Stimulated activated naive CD8-positive, alpha-beta T cell treated with anti-CD3 and anti-CD28 coated beads, Interleukin-15, amount 100 ng/mL, for 72 hours (primary cell): ENCODE measurements around the gene IL22RA1.

ENCODE experiments used
- ATAC-seq: fragments of 150-1000 bp; cut with Tn5 transposase; 2 replicates; pipeline ENCODE4 v1.10.0; 2021; ENCODE audit warnings: mild to moderate bottlenecking, moderate library complexity
- DNase-seq, 2 donors: peaks; one replicate each; pipeline ENCODE4 v3.0.0; 2021 to 2022
- H3K27ac Mint-ChIP-seq, 2 donors: one replicate each; pipeline ENCODE4 v1.8.0; 2022; ENCODE audit warnings: mild to moderate bottlenecking in 2 of 2, mixed read lengths in 2 of 2, moderate library complexity in 2 of 2
- H3K27me3 Mint-ChIP-seq: one replicate; pipeline ENCODE4 v1.8.0; 2022; ENCODE audit warnings: mixed read lengths
- H3K4me1 Mint-ChIP-seq: one replicate; pipeline ENCODE4 v1.8.0; 2022; ENCODE audit warnings: mild to moderate bottlenecking, mixed read lengths
- H3K4me3 Mint-ChIP-seq, 2 donors: one replicate each; pipeline ENCODE4 v1.8.0; 2022; ENCODE audit warnings: mild to moderate bottlenecking in 2 of 2, mixed read lengths in 2 of 2, moderate library complexity in 1 of 2
- H3K9me3 Mint-ChIP-seq, 2 donors: one replicate each; pipeline ENCODE4 v1.8.0; 2022; ENCODE audit warnings: mixed read lengths in 2 of 2

IL22RA1 gene

DNA sequence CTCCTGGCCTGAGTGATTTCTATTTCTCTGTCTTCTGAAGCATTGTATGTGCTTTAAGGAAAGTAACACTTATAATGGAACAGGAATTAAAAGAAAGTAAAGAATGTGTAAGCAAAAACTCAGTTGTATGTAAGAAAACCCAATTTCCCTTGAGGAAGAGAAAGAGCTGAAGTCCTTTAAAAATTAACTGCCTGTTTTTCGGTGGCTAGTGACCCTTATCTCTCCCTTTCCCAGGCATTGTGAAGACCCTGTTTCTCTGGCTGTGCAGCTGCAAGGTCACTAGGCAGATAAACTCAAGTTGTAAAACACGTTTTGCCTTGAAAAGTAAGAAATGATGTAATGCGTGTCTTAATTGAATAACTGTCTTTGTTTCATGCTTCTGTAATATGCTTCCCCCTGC is 39.5 kb downstream of the IL22RA1 start:
- no peaks in the 10 kb centered on the region for H3K9me3 Mint-ChIP-seq
- DNase-seq (no peak), ATAC-seq (no peak)
- H3K4me3 Mint-ChIP-seq: no peak overlapping the region
- H3K27ac Mint-ChIP-seq: no peak overlapping the region
- no peaks in the 10 kb centered on the region for H3K4me1 Mint-ChIP-seq
- no peaks in the 10 kb centered on the region for H3K27me3 Mint-ChIP-seq

DNA sequence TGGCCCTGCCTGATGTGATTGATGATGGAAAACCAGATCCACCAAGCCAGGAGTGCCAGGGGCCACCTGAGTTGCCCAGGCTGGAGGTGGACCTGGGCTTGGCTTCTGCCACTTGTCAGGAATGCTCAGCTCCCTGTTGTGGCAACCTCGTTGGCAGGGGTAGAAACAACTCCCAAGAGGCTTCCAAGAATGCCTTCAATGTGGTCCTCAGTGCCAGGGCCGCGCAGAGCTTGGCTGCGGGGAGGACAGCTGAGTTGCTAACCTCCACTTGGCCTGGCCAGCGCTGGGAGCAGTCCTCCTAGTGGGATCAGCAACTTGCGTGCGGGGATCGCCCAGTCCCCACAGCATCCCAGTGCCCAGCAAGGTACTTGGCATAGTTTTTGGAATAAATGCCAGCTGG is 40.0 kb downstream of the IL22RA1 start:
- Mint-ChIP-seq H3K4me3 (no peak overlapping the region), H3K9me3 (no peaks in the 10 kb centered on the region), H3K27ac (no peak overlapping the region), H3K4me1 (no peaks in the 10 kb centered on the region), H3K27me3 (no peaks in the 10 kb centered on the region)
- ATAC-seq (no peak), DNase-seq (no peak)

DNA sequence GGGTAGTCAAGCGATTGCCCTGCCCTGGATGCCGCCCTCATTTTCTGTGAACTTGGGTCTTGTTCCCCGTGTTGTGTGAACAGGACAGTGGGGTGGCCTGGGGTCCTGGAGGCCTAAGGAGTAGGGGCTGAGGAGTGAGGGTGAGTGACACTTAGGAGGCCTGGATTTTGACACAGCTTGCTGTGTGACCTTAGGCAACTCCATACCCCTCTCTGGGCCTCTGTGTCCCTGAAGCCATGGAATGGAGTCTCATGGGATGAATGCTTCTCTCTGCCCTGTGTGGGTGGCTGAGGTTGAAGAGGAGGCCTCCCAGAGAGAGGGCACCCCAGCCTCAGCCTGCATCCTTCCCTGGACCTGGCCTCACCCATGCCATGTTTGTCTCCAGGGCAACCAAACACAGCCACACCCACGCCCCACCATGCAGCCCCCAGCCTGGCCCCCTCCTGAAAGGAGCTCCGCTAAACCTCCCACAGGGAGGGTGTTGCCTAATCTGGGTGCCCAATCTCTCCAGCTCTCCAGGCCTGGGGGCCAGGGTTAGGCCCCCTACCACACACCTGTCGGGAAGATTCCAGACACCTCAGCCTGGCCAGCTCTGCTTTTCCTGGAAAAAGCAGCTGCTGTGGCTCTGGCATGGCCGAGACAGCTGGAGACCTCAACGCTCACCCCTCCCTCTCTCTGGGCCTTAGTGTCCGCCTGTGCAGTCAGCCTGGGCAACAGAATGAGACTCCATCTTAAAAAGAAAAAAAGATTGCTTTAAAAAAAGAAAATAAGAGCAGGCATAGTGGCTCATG is 40.9 kb downstream of the IL22RA1 start:
- Mint-ChIP-seq H3K9me3 (no peaks in the 10 kb centered on the region), H3K27me3 (no peaks in the 10 kb centered on the region), H3K4me1 (no peaks in the 10 kb centered on the region), H3K27ac (peak overlapping the region in 1 of 2 donors; percentile 59), H3K4me3 (no peak overlapping the region)
- DNase-seq (no peak), ATAC-seq (no peak)

DNA sequence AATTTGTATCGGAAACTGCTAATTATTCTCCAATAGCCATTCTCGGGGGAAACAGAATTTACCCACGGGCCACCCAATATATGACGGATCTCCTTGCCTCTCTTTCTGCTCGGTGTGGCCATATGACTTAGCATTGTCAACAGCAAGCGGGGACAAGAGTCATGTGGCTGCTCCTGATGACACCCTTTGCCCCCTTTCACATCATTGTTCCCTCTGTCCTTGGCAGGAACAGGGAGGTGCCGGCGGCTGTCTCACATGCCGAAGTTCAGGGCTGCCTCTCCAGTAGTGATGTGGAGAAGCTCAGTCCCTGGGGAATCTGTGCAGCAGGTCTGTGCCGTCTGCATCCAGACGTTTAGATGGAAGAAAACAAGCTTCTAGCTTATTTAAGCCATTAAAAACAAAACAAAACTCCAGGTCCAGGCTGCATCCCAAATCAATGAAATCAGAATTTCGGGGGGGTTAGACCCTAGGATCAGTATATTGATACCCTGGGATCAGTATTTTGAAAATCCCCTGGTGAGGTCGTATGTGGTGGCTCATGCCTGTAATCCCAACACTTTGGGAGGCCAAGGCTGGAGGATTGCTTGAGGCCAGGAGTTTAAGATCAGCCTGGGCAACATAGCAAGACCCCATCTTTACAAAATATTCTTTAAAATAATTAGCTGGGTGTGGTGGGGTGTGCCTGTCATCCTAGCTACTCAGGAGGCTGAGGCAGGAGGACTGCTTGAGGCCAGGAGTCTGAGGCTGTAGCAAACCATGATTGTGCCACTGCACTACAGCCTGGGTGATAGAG is 41.8 kb downstream of the IL22RA1 start:
- Mint-ChIP-seq H3K4me3 (no peak overlapping the region), H3K9me3 (no peaks in the 10 kb centered on the region), H3K27me3 (peaks cover 3% of the 10 kb centered on the region), H3K27ac (no peak overlapping the region), H3K4me1 (no peaks in the 10 kb centered on the region)
- no peak for DNase-seq
- ATAC-seq: no peak

DNA sequence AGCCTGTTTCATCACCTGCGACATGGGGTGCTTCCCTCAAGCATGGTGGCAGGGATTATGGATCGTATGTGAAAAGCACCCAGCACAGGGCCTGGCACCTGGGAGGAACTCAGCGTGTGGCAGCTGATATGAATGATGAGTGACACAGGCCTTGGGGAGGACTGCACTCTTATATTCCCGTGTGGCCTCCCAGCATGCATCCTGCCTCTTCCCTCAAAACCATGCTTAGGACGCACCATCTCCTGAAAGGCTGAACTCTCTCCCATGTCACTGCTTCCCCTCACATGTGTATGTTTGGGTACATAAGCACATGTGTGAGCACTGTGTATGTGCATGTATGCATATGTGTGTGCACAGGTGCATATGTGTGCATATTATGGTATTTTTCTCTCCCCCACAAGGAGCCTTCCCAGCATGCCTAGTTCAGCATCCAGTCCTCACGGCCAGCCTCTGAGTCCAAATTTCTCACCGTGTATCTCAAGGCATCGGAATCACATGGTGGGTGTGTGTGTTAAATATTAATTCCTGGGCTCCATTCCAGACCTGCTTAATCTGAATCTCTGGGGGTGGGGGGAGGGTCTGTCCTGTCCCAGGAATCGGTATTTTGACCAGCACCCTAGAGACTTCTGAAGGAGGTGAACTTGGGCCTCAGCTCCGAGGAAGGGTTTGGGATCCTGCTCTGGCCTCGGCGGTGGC is 43.8 kb downstream of the IL22RA1 start:
- Mint-ChIP-seq H3K4me3 (no peak overlapping the region), H3K27me3 (peaks cover 16% of the 10 kb centered on the region), H3K9me3 (no peaks in the 10 kb centered on the region), H3K27ac (no peak overlapping the region), H3K4me1 (no peaks in the 10 kb centered on the region)
- ATAC-seq: no peak
- DNase-seq: no peak

DNA sequence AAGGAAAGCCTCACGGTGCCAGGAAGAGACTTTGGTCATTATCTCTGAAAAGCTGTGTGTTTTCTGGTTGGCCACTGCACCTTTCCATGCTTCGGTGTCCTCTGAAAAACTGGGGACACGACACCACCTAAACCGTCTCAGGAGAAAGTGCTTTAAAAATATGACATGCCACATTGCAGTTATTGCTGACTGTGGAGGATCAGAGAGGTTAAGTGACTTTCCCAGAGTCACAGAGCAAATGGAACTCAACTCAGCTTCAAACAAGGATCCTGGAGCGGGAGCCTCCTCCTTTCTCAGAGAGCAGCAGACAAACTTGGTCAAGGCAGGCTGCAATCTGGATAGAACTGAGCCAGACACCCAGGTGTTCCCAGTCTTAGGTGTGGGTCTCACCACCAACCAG is 44.8 kb downstream of the IL22RA1 start:
- ATAC-seq: no peak
- no peaks in the 10 kb centered on the region for H3K4me1 Mint-ChIP-seq
- peaks cover 16% of the 10 kb centered on the region for H3K27me3 Mint-ChIP-seq
- no peak overlapping the region for H3K4me3 Mint-ChIP-seq
- H3K27ac Mint-ChIP-seq: no peak overlapping the region
- DNase-seq: no peak
- no peaks in the 10 kb centered on the region for H3K9me3 Mint-ChIP-seq

DNA sequence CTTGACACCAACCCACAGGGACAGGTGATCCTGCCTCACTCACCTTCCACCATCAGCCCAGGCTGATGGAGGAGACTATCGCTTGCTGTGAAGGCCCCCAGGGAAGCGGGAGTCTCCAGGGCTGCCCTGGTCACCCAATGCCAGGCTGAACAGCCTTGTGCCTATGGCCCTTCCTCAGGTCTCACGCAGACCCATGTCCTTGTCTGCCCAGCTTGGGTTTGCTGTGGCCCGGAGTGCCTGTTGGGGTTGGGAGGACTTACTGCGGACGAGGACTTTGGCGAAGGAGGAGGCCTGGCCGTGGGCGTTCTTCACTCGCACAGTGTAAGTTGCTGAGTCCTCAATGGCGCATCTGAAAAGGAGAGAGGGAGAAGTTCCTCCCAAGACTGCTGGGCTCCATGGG is 45.3 kb downstream of the IL22RA1 start:
- Mint-ChIP-seq H3K4me1 (no peaks in the 10 kb centered on the region), H3K9me3 (no peaks in the 10 kb centered on the region), H3K27ac (no peak overlapping the region), H3K4me3 (no peak overlapping the region), H3K27me3 (peaks cover 16% of the 10 kb centered on the region)
- DNase-seq (no peak), ATAC-seq (no peak)

DNA sequence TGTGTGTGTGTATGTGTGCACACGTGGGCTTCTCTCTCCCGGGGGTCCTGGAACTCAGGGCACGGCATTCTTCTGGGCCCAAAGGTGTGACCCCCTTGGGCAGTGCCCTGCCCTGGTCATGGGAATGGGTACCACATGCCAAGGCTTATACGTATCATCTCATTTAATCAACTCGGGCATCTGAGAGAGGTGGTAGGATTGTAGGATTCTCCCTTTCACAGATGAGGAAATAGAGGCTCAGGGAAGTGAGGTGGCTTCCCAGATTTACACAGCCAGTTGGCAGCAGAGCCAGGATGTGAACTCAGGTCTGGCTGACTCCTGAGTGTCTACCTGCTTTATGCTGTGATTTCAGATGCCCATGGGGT is 46.2 kb downstream of the IL22RA1 start:
- DNase-seq: no peak
- Mint-ChIP-seq H3K9me3 (no peaks in the 10 kb centered on the region), H3K4me1 (no peaks in the 10 kb centered on the region), H3K27me3 (peaks cover 16% of the 10 kb centered on the region), H3K4me3 (no peak overlapping the region), H3K27ac (no peak overlapping the region)
- no peak for ATAC-seq

DNA sequence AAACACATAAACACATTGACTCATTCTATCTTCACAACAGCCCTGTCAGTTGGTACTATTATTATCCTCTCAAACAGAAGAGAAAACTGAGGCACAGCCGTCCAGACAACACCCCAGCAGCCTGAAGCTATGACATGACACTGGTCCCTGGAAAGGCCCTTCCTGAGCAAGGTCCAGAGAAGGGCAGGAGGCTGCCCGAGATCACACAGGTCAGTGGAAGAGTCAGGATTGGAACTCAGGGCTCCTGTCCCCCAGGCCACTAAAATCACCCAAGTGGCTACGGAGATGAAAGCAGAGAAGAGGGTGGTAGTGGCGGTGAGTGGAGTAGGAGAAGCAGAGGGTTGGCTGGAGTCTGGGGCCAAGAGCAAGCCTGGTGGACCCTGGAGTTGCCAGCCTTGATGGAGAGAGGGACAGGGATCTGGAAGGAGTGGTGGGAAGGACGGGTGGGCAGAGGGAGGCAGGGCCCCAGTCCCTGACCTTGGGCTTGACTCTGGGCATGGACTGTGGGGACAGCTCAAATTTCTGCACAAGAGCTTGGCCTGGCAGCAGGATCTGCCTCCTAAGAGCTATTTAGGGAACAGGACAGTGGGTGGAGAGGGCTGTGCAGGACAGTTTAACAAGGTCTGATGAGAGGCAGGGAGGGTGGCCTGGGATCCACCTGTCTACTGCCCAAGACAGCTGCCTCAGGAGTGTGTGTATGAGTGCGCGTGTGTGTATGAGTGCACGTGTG is 46.8 kb downstream of the IL22RA1 start:
- Mint-ChIP-seq H3K27me3 (peaks cover 16% of the 10 kb centered on the region), H3K4me1 (no peaks in the 10 kb centered on the region), H3K27ac (no peak overlapping the region), H3K4me3 (no peak overlapping the region), H3K9me3 (no peaks in the 10 kb centered on the region)
- DNase-seq (no peak), ATAC-seq (no peak)

DNA sequence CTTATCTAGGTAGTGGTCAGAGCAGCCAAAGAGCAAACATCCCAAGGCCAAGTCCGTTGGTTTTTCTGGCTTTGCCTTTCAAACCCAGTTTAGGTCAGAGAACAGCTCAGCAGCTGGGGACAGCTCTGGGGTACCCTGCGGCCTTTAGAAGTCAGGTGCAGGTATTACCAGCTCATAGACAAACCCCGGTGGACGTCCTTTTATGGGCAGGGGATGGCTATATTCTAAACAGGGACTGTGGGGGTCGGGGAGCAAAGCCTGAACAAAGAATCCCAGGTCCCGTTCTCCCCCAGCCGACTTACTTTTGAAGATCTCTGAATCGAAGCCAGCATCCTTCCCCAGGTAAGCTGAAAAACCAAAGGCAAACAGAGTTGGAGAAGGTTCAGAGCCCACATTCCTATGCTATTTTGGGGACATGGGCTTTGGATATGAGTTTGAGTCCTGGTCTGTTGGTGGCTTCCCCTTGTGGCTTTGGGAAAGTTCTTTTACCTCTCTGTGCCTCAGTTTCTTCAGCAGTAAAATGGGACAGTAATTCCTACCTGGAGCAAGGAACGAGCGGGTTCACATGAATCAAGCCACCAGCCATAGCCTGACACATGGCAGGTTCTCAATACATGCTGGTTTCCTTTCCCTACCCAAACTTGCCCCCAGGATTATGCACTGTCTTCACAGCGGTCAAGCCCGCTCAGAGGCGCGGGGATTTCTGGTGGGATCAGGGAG is 47.6 kb downstream of the IL22RA1 start:
- Mint-ChIP-seq H3K27me3 (peaks cover 16% of the 10 kb centered on the region), H3K4me1 (no peaks in the 10 kb centered on the region), H3K9me3 (no peaks in the 10 kb centered on the region), H3K4me3 (no peak overlapping the region), H3K27ac (no peak overlapping the region)
- ATAC-seq: no peak
- no peak for DNase-seq

DNA sequence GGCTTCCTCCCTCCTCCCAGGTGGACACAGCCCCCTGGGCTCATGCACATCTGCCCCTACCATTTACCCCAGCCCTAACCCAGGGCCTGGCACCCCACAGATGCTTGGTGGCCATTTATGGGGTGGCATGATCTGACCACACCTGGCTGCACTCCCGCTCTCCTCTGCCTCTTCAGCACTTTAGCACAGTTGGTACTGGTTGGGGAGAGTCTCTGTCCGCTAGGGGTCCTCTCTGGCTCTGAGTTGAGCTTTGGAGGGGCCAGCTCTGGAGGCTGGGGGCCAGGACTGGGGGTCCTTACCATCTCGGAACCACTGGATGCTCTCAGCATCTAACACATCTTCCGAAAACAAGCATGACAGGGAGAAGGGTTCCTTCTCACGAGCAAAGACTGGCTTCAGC is 48.4 kb downstream of the IL22RA1 start:
- Mint-ChIP-seq H3K4me3 (no peak overlapping the region), H3K27me3 (peaks cover 16% of the 10 kb centered on the region), H3K9me3 (no peaks in the 10 kb centered on the region), H3K4me1 (no peaks in the 10 kb centered on the region), H3K27ac (no peak overlapping the region)
- no peak for ATAC-seq
- no peak for DNase-seq

DNA sequence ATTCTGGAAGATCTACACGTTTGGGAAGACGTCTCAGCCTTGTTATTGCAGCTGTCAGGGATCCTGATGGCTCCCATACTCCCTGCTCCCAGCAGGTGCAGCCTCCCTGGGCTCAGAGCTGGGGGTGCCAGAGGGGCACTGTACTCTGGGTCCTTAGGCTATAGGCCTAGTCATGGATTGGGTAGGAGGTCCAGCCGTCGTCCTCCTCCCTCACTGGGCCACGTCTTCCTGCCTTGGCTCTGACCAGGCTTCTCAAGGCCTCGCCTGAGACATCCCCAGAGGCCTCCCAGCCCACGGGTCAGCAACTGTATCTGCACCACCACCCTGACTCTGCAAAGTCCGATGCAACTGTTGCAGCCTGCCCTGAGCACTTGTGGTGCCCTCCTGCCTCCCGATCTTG is 49.2 kb downstream of the IL22RA1 start:
- peak overlapping the region in 1 of 2 donors; percentile 55 for H3K27ac Mint-ChIP-seq
- DNase-seq: no peak

DNA sequence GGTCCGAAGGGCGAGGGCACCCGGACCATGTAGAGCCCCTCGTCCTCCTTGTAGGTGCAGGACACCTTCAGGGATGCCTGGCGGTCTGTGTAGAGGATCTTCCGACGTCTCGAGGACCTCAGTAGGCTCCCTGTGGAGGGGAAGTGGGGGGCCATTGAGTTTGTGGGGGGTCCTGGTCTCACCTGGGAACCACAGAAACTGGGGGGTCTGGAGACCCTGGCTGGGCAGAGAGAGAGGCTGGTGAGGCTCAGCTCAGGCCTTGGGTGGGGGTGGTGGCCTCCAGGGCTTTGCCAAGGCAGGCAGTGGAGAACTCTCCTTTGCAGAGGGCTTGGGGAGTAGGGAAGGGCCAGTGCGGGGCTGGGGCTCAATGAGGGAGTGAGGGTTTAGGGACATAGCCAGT is 50.0 kb downstream of the IL22RA1 start:
- Mint-ChIP-seq H3K27me3 (peaks cover 16% of the 10 kb centered on the region), H3K4me1 (no peaks in the 10 kb centered on the region), H3K27ac (peak overlapping the region in 1 of 2 donors; percentile 54), H3K9me3 (no peaks in the 10 kb centered on the region), H3K4me3 (no peak overlapping the region)
- no peak for DNase-seq
- no peak for ATAC-seq

More for the DNA sequence above, 49.2 kb downstream of the IL22RA1 start:
- Mint-ChIP-seq H3K9me3 (no peaks in the 10 kb centered on the region), H3K27me3 (peaks cover 16% of the 10 kb centered on the region), H3K4me3 (no peak overlapping the region), H3K4me1 (no peaks in the 10 kb centered on the region)
- ATAC-seq: no peak

DNA sequence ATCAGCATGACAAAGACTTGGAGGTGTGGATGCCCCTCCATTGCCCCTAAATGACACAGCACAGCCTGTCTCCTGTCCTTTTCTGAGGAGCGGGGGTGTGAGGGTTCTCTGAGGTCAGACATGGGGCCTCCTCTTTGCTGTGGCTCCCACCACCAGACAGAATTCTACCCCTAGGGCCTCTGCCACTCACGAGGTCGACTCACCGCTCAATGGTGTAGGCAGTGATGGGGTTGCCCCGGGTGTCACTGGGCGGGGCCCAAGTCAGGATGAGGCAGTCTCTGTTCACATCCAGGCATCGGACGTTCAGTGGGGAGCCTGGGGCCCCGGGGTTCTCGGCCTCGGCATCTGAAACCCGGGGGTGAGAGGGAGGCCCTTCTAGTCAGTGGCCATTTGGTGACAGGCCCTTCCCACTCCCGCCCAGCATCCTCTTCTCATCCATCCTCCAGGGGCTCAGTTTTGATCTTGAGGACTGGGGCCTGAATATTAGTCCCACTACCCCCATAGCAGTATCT is 50.9 kb downstream of the IL22RA1 start:
- Mint-ChIP-seq H3K27ac (peak overlapping the region in 1 of 2 donors; percentile 84), H3K9me3 (no peaks in the 10 kb centered on the region), H3K27me3 (peaks cover 16% of the 10 kb centered on the region), H3K4me1 (no peaks in the 10 kb centered on the region), H3K4me3 (no peak overlapping the region)
- ATAC-seq (peak; percentile 52), DNase-seq (peak in 1 of 2 donors; percentile 19)

DNA sequence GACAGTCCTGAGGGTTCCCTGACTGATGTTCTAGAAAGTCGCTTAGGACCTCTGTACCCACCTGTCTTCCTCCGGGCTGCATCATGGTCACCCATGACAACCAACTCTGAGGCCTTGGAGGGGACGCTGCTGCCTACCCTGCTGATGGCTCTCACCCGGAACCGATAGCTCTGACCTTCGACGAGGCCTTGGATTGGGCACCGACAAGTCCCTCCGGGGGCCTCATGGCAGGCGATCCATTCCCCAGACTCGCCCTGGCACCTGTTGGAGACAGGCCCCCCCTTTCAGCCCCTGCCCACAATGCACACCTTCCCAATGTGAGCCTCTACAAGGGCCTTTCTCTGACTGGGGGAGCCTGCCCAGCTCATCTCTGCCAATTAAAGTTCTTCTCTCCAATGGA is 52.2 kb downstream of the IL22RA1 start:
- no peak overlapping the region for H3K27ac Mint-ChIP-seq
- H3K4me1 Mint-ChIP-seq: no peaks in the 10 kb centered on the region
- peaks cover 9% of the 10 kb centered on the region for H3K27me3 Mint-ChIP-seq
- no peak for ATAC-seq
- no peak for DNase-seq
- no peak overlapping the region for H3K4me3 Mint-ChIP-seq
- H3K9me3 Mint-ChIP-seq: no peaks in the 10 kb centered on the region
